ENCODE results near the gene CALCOCO1.

Gene CALCOCO1

GRCh38 chr12:53751336-53752191 is 24.3 kb upstream of the CALCOCO1 start, which contains the start of gene CISTR:
CISTR (minus strand) TSS chr12:53751979.
- no peak for DNase-seq

GRCh38 chr12:53750812-53751335 is 23.6 kb upstream of the CALCOCO1 start:
- DNase-seq: no peak

DNA sequence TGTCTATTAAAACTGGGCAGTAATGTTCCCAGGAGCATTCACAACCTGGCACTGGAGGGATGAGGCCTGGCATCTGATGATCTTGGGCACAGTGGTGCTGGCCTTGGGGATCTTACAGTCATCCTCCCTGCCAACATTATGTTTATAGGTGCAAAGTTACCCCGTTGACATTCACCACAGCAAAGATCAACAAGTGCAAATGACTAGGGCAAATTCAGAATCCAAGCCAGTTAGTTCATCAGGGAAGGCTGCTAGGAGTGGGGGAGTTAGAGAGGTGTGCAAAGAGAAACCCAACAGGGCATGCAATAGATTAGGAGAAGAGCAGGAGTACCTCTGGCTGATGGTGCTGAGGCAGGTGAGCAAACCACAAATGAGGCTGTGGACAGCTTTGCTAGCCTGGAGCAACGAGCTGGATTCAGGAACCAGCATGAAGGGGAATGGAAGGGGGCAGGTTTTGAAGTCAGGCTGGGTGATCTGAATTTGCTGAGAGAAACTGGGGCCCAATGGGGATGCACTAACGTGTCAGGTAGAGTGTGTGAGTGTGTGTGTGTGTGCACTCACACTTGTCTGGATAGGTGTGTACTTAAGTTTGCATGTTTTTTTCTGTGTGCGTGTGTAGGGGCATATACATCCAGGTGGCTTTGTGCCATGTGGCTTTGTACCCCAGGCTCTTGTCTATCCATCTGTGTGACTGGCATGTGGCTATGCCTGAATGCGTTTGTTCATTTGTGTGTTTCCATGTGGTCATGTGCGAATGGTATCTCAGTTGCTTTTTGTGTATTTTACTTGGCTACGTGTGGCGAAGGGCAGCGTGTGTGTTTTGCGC is 22.9 kb upstream of the CALCOCO1 start:
- no peak for DNase-seq

- no peak for DNase-seq
Measured at GRCh38 chr12:53748072-53748840, 21.0 kb upstream of the CALCOCO1 start.

GRCh38 chr12:53747095-53747494 is 19.8 kb upstream of the CALCOCO1 start:
- no peak for DNase-seq

- DNase-seq: peak; percentile 72 to 86
Measured at GRCh38 chr12:53746592-53747092, 19.4 kb upstream of the CALCOCO1 start.

GRCh38 chr12:53744751-53745150 is 17.5 kb upstream of the CALCOCO1 start:
- DNase-seq: no peak

GRCh38 chr12:53744130-53744441 is 16.8 kb upstream of the CALCOCO1 start:
- no peak for DNase-seq

DNA sequence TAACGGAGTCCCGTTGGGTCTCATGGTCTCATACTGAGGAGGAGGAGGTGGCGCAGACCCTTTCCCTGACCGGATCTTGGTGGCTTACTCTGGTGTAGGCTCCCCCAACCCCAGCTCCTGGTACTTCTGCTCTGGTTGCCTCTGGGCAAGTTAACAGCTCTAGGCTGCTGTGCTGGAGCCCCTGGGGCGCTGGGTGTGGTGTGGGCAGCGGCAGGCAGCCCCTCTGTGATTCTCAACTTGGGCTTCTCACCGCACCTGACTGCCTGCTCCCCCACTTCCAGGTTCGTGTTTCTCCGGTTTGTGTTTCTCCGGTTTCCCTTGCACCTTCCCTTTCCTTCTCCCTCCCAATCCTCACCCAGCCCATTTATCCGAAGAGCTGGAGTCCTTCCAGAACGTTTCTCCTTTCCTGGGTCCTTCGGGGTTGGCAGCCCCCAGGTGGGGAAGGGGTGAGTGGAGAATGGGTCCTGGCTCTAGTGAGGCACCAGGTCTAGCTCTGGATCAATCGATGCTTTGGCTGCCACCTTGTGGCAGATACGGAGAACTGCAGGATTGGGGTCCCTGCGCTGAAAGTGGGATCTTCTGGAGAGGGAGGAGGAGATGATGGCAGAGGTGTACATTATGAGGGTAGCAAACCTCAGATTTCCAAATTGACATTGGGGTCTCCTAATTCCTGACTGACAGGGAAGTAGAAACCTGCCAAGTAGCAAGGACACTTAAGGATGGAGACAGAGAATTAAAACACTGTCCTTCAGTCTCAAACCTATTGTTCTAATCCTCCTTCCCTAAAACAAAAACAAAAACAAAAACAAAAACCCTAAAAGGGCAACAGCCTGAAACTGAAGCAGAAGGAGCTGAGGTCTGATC is 16.2 kb upstream of the CALCOCO1 start:
- peak; percentile 47 to 68 for DNase-seq

GRCh38 chr12:53740130-53740491 is 12.9 kb upstream of the CALCOCO1 start:
- DNase-seq: no peak

DNA sequence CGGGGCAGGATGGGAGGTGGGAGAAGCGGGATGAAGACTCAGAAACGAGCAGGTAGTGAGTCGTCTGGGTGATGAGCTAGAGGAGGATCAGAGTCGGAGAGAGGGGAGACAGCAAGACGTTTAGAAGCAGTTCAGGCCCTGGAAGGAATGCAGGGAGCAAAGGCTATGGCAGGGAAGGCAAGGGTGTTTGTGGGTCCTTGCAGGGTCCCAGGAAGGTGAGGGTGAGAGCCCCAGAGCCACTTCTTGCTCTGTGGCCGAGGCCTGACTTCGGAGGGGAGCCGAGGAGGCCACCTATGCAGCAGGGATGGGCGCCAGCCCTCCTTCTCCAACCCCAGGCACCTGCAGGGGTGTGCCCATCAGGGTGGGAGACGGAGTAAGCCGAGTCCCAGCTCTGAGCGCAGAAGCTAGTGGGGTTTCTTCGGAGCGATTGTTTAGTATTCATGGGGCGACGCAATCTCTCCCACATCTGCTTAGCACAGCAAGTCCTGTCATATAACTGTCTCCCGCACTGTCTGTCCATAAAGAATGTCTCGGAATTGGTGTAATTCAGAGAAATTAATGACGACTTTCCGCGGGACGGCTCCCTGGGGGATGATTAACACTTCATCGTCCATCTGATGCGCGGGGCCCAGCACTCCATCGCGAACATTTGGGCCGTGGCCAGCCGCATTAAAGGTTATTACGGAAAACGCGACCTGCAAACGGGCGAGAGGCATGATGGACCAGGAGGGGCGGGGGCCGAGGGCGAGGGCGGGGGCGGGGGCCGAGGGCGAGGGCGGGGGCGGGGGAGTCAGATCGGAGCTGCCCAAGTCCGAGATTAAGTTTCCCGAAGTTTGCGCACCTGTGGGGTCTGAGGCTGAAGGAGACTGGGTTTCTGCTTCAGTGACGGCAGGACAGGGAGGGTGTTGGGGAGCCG is 12.2 kb upstream of the CALCOCO1 start:
- DNase-seq: no peak

DNA sequence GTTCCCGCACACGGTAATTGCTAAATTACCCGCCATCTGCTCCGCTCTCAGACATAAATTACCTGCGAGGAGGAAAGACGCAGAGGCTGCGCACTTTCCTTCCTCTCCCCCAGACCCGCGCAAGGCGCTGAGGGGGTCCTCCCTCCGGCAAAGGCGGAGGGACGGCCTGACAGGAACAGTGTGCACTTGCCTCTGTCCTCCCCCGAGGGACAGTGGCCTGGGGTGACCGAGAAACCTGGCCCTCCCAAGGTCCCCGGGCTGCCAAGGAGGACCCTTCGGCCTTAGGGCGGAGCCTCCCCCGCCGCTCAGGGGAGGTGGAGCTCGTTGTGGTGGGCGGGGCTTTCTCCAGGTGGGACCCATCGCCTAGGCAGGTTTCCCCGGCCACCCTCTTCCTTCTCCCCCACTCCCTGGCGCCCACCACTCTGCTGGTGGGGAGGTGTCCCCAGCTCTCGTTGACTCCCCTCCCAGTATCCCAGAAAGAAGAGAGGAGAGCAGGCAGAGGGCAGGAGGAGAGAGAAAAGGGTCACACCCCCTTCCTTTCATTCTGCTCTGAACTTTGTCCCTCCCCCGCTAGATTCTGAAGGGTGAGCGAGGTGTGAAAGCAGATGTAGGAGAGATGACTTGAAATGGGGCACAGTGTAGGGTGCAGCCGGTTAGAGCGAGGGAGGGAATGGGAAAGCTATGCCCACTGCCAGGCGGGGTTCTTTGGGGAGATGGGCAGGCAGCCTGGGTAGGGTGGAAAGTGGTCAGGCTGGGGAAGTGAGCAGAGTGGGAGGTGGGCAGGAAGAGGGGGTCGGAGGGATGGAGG is 11.4 kb upstream of the CALCOCO1 start:
- DNase-seq: peak in 1 of 2 experiments; percentile 14

GRCh38 chr12:53737951-53738405 is 10.7 kb upstream of the CALCOCO1 start:
- DNase-seq: no peak

DNA sequence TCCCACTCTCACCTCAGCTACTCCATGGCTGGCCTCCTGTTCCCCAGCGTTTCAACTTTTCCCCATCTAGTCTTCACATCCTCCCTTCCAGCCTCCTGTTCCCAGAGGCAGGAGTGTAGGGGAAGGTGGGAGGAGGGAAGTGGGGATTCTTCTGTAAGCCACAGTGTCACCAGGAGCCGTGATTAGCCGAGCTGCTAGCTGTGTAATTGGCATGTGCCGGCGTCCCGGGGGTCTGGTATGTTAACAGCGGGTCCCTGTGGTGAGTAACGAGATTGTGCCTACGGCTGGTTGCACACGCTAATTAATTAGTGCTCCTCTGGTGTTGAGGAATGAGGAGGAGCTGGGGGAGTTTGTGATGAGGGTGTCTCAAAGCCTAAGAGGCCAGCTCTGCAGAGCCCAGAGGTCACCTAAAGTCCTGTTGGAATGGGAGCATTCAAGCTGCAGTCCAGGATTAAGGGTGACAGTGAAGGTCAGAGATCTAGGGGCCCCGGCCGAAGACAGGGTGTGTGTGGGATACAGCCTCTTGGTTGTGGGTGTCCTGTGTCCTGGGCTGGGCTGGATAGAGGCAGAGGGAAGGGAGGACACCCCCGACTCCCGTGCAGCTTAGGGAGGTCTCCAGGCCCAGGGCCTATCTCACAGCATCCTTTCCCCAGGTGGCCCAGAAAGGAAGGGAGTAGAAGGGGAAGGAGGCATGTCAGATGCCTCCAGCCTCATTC is 10.0 kb upstream of the CALCOCO1 start:
- no peak for DNase-seq

GRCh38 chr12:53736592-53736991 is 9.3 kb upstream of the CALCOCO1 start:
- DNase-seq: no peak

GRCh38 chr12:53735556-53735955 is 8.3 kb upstream of the CALCOCO1 start:
- no peak for DNase-seq

GRCh38 chr12:53734425-53734824 is 7.2 kb upstream of the CALCOCO1 start:
- no peak for DNase-seq

- no peak for DNase-seq
Measured at GRCh38 chr12:53733807-53734200, 6.6 kb upstream of the CALCOCO1 start.

Measured in NCI-H1930 (cell line).